ENCODE data around the gene CASP2. TPM values are rescaled to one million over a fixed set of nuclear protein-coding genes. Genes with fewer than 3 reads are reported as not detected.

CASP2 gene
- total and polyA plus RNA-seq, 2 of the 13 experiments (the other 11 are each of a cell fraction or from before 2014, with no cell fraction given): 10.2 to 13.7 TPM

GRCh38 chr7:143263266-143264195 is 24.6 kb upstream of the CASP2 start, which contains the start of gene GSTK1:
TSS of gene GSTK1 (plus strand) at chr7:143263441. CDS start at chr7:143263514, 73 bp downstream.
- Histone ChIP-seq H3K9me3 (ENCODE audit: low read length) (no peaks in the 10 kb centered on the region), H3K4me2 (ENCODE audit: low read depth, low read length) (peak within 1 kb of the TSS; percentile 77), H3K4me3 (replicated peaks in 1 of 3; ENCODE audit: insufficient read depth in 1 of 3, low read depth in 2 of 3, low read length in 3 of 3) (peak within 1 kb of the TSS; percentile 80 to 94 (median 94)), H2AFZ (ENCODE audit: low read length) (peak within 1 kb of the TSS; percentile 65), H3K4me1 (ENCODE audit: insufficient read depth, low read length) (peaks cover 41% of the 10 kb centered on the region), H3K79me2 (ENCODE audit: insufficient read depth, low read length) (peaks cover 12% of the 10 kb centered on the region), H3K36me3 (replicated peaks in 1 of 2; ENCODE audit: control insufficient read depth in 1 of 2, insufficient read depth in 2 of 2, low read length in 2 of 2) (peaks cover 4 to 12% of the 10 kb centered on the region in 2 experiments; a peak in 4 of 5 replicates), H3K27ac (ENCODE audit: extremely low read length, insufficient read depth, low read length) (peak within 1 kb of the TSS; percentile 92), H4K20me1 (ENCODE audit: insufficient read depth, low read length) (no peaks in the 10 kb centered on the region), H3K9ac (ENCODE audit: insufficient read depth, low read depth, low read length) (peak within 1 kb of the TSS; percentile 88), H3K27me3 (ENCODE audit: control insufficient read depth in 1 of 2, insufficient read depth in 2 of 2, low read length in 2 of 2) (no peaks in the 10 kb centered on the region; a peak in 1 of 5 replicates)
- ChIA-PET CTCF (ENCODE audit: low intra/inter-chr PET ratio, low total read pairs) (no interaction called here), POLR2A (interaction anchor here (0.6 to 3.6 kb wide), 20 partner anchors 9 to 252 kb away, joined by 3 to 44 read pairs (median 5); partner anchors contain the start of gene CASP2)
- FAIRE-seq (peak; percentile 59), DNase-seq (ENCODE audit: low spot score) (peak; percentile 66), ATAC-seq (peak; percentile 99)
- in situ Hi-C loops (cut with HindIII; ENCODE audit: extremely low pct_ligation_motif_present, low pct_unique_long_range_greater_than_20kb) (no loop called here), intact Hi-C loops (cut with micrococcal nuclease; ENCODE audit: unreplicated experiment) (loop anchor here (2.0 kb wide), 3 partner anchors 15 to 21 kb away; partner anchors contain the start of gene TMEM139)
- WGBS (ENCODE audit: low lambda C conversion rate): 1% methylated on average over 24 of the region's 48 CpGs
- BruUV-seq (replicated peaks): TSS peak; percentile 67
- TF ChIP-seq GABPA (IDR thresholded peaks at IDR 0.05; ENCODE audit: low read depth, low read length): peak; percentile 52
- peak; percentile 79 for TF ChIP-seq GABPA (CRISPR knock-in tag; IDR thresholded peaks at IDR 0.05; ENCODE audit: low read depth)
- no peak for TF ChIP-seq ONECUT2 (CRISPR knock-in tag; IDR thresholded peaks at IDR 0.05)
- TF ChIP-seq ZNF740 (CRISPR knock-in tag; IDR thresholded peaks at IDR 0.05): no peak
- TF ChIP-seq ZNF746 (CRISPR knock-in tag; IDR thresholded peaks at IDR 0.05): no peak; the same call in 1 of the 2 replicates
- no peak for TF ChIP-seq SOX6 (IDR thresholded peaks at IDR 0.05)
- peak; percentile 70 for TF ChIP-seq SOX6 (CRISPR knock-in tag; IDR thresholded peaks at IDR 0.05)
- TF ChIP-seq PRDM15 (CRISPR knock-in tag; IDR thresholded peaks at IDR 0.05): 0 out of 2 replicates have a peak, but pooled peaks have one; percentile 42
- TF ChIP-seq ZSCAN5A (CRISPR knock-in tag; IDR thresholded peaks at IDR 0.05; ENCODE audit: borderline replicate concordance): peak; percentile 33; the same call in 1 of the 2 replicates
- no peak for TF ChIP-seq ZNF251 (CRISPR knock-in tag; IDR thresholded peaks at IDR 0.05)
- no peak for TF ChIP-seq ZNF878 (CRISPR knock-in tag; IDR thresholded peaks at IDR 0.05)
- TF ChIP-seq HDAC1 (CRISPR knock-in tag; IDR thresholded peaks at IDR 0.05): peak; percentile 92
- TF ChIP-seq SNRNP70 (IDR thresholded peaks at IDR 0.05; ENCODE audit: low read depth, low read length): no peak
- peak; percentile 53; the same call in 1 of the 2 replicates for TF ChIP-seq ZNF33A (CRISPR knock-in tag; IDR thresholded peaks at IDR 0.05; ENCODE audit: borderline replicate concordance)
- peak; percentile 73 for TF ChIP-seq RXRA (CRISPR knock-in tag; IDR thresholded peaks at IDR 0.05)
- no peak for TF ChIP-seq U2AF2 (IDR thresholded peaks at IDR 0.05; ENCODE audit: low read depth, low read length)
- peak; percentile 20; the same call in 1 of the 2 replicates for TF ChIP-seq RARA (CRISPR knock-in tag; IDR thresholded peaks at IDR 0.05)
- TF ChIP-seq ZNF331 (CRISPR knock-in tag; IDR thresholded peaks at IDR 0.05): peak; percentile 83
- TF ChIP-seq ZNF607 (CRISPR knock-in tag; IDR thresholded peaks at IDR 0.05; ENCODE audit: borderline replicate concordance): peak; percentile 62; the same call in 1 of the 2 replicates
